Measurements from ENCODE around the gene TM9SF2.

TM9SF2 gene

GRCh38 chr13:99606324-99607066 lies 105.2 kb downstream of the TM9SF2 start, which contains the start of gene CLYBL:
TSS of gene CLYBL (plus strand) at chr13:99606690.
- Mint-ChIP-seq H3K36me3 (peaks cover 1% of the 10 kb centered on the region), H3K4me3 (peak within 1 kb of the TSS; percentile 90), H3K9me3 (no peaks in the 10 kb centered on the region), H3K27me3 (no peaks in the 10 kb centered on the region), H3K27ac (peak within 1 kb of the TSS; percentile 93), H3K4me1 (peaks cover 58% of the 10 kb centered on the region)

- H3K4me3 Mint-ChIP-seq, result peak overlapping the region; percentile 48
- peaks cover 48% of the 10 kb centered on the region for H3K4me1 Mint-ChIP-seq
- peaks cover 1% of the 10 kb centered on the region for H3K36me3 Mint-ChIP-seq
- no peaks in the 10 kb centered on the region for H3K9me3 Mint-ChIP-seq
- H3K27ac Mint-ChIP-seq, result peak overlapping the region; percentile 23
- no peaks in the 10 kb centered on the region for H3K27me3 Mint-ChIP-seq
Observed at GRCh38 chr13:99608345-99608744, 107.1 kb downstream of the TM9SF2 start.

- Mint-ChIP-seq H3K4me1 (peaks cover 43% of the 10 kb centered on the region), H3K4me3 (no peak overlapping the region), H3K27me3 (no peaks in the 10 kb centered on the region), H3K27ac (no peak overlapping the region), H3K36me3 (peaks cover 1% of the 10 kb centered on the region), H3K9me3 (no peaks in the 10 kb centered on the region)
Observed at GRCh38 chr13:99610702-99611289, 109.5 kb downstream of the TM9SF2 start.

Measured in activated naive CD4-positive, alpha-beta T cell treated with anti-CD3 and anti-CD28 coated beads, Interleukin-2, amount 50 U/mL, for 24 hours (primary cell).